Measurements from ENCODE around the gene AGPAT3.

Gene AGPAT3

GRCh38 chr21:43958364-43959158 is 93.5 kb downstream of the AGPAT3 start:
- no peak for DNase-seq

- DNase-seq: no peak
Observed at GRCh38 chr21:43959231-43960116, 94.5 kb downstream of the AGPAT3 start.

DNA sequence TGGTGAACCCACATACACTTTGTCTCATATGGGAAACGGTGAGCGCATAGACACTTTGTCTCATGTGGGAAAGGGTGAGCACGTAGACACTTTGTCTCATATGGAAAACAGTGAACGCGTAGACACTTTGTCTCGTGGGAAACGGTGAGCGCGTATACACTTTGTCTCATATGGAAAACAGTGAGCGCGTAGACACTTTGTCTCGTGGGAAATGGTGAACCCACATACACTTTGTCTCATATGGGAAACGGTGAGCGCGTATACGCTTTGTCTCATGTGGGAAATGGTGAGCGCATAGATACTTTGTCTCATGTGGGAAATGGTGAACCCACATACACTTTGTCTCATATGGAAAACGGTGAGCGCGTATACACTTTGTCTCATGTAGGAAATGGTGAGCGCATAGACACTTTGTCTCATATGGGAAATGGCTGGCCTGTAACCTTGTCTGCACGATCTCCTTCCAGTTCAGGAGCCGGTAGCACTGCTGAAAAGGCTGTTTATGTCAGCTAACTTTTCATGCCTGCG is 96.4 kb downstream of the AGPAT3 start:
- DNase-seq: no peak

GRCh38 chr21:43965911-43966585 is 101.0 kb downstream of the AGPAT3 start:
- no peak for DNase-seq

DNA sequence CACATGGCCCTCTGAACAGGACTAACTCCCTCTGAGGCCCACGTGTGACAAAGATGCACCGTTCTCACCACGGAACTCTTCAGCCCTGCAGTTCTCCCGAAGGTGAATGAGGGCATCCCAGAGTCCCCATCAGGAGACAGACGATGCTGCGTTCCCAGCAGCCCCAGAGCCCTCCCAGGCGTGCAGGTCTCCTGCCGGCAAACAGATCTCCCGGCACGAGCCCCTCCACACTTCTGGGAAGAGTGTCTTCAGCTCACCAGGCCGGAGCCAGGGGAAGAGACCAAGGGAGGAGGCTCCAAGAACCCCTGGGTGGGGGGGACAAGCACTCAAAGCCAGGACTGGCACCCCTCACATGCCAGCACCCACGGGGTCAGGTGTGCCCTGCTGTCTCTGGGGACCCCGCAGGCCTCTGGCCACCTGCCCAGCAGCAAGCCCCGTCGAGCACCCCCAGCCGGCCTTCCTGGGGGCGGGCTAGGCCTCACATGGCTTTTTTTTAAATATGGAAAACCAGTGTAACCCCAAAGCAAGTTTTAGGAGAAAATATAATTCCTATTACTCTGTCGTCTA is 102.0 kb downstream of the AGPAT3 start:
- DNase-seq: no peak

- no peak for DNase-seq
Observed at GRCh38 chr21:43967981-43968380, 103.0 kb downstream of the AGPAT3 start.

GRCh38 chr21:43968410-43969114 is 103.5 kb downstream of the AGPAT3 start:
- no peak for DNase-seq

DNA sequence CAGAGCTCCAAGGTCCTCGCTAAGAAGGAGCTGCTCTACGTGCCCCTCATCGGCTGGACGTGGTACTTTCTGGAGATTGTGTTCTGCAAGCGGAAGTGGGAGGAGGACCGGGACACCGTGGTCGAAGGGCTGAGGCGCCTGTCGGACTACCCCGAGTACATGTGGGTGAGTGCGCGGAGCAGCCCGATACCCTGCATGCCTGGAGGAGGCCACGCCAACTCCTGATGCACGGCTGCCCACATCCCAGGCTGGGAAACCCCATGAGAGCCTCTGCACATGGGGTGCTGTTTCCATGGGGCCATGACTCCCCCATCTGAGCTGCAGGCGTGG is 104.1 kb downstream of the AGPAT3 start:
- DNase-seq: no peak

DNA sequence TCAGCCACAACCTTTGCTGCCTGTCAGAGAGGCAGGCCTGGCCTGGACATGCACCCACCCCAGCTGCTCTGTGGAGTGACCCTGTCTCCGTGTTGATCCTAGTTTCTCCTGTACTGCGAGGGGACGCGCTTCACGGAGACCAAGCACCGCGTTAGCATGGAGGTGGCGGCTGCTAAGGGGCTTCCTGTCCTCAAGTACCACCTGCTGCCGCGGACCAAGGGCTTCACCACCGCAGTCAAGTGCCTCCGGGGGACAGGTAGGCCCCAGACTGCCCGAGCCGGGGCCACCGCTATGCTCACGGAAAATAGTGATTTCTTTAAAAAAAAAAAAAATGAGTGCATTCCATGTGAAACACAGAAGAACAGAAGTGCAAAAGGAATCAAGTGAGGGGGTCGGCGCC is 105.5 kb downstream of the AGPAT3 start:
- DNase-seq: no peak

DNA sequence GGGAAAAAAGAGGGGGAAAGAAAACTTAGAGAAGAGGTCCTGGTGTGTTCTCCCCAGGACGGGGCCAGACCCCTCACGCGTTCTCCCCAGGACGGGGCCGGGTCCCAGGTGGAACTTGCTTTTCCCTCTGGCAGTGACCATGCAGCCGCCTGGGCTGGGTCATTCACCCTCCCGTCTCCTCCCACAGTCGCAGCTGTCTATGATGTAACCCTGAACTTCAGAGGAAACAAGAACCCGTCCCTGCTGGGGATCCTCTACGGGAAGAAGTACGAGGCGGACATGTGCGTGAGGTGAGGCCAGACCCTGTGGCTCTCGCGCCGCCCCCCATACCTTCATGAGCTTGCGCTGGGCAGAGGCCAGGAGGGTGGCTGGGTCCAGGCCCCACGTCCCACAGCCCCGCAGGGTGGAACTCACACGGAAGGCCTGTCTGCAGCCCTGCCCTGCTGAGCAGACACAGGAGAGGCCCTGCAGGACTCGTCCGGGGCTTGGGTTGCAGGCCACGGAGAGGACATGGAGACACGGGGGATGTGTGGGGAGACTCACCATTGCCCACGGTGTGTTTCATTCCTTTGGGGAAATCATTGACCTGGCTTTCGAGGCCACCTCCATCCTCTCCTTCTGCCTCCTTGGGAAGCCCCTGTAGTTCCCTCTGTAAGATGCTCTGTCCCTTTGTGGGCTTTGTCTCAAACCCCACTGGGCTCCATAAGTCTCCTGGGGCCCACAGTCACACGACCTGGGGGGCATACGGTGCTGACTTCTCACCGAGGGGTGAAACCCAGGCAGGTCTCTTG is 106.4 kb downstream of the AGPAT3 start:
- DNase-seq: no peak

- no peak for DNase-seq
Observed at GRCh38 chr21:43971992-43972255, 106.9 kb downstream of the AGPAT3 start.

GRCh38 chr21:43972850-43973633 is 108.0 kb downstream of the AGPAT3 start:
- DNase-seq: no peak

- no peak for DNase-seq
Observed at GRCh38 chr21:43973634-43973955, 108.6 kb downstream of the AGPAT3 start.

GRCh38 chr21:43974791-43975468 is 109.9 kb downstream of the AGPAT3 start:
- DNase-seq: no peak

GRCh38 chr21:43975469-43976098 is 110.6 kb downstream of the AGPAT3 start:
- peak; percentile 23 for DNase-seq

DNA sequence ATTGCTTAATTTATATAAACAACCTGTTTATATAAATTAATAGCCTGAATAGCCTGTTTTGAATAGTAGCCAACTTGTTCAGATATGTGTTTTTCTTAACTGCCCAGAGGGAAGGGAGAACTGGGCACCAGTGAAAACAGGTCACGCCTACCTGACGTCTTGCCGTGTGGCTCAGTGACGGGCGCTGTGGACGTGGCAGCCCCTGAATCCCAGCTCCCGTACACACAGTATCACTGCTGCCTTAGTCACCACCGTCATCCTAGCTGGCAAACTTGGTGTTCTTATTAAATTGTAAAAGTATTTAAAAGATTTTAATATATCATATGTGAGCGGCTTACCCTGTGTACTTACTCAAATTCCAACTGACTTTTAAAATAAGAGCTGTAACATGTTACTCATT is 111.6 kb downstream of the AGPAT3 start:
- no peak for DNase-seq

DNA sequence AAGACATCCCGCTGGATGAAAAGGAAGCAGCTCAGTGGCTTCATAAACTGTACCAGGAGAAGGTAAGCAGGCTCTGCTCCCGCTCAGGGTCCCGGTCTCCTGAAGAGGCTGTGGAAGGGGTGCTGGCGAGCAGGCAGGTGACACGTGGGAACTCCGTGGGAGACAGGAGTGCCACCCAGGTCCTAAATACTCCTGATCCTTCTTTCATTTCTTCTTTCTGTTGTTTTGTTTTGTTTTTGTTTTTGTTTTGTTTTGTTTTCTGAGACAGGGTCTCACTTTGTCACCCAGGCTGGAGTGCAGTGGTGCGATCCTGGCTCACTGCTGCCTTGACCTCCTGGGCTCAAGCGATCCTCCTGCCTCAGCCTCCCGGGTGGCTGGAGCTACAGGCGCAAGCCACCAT is 113.0 kb downstream of the AGPAT3 start:
- no peak for DNase-seq

DNA sequence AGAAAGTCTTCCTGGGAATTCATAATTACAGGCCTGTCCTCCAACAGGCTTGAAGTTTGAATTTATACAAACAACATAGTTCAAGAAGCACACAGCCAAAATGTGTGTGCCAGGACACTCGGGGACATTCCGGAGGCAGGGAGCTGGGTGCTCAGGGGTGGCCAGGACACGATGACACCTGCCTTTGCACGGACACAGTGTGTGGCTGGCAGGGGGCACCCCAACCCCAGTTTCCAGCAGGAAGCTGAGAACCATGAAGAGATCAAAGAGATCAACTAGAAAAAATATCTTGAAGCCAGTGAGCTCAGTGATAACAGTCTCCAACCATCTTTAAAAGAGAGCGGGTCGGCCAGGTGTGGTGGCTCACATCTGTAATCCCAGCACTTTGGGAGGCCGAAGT is 114.6 kb downstream of the AGPAT3 start:
- DNase-seq: no peak

DNA sequence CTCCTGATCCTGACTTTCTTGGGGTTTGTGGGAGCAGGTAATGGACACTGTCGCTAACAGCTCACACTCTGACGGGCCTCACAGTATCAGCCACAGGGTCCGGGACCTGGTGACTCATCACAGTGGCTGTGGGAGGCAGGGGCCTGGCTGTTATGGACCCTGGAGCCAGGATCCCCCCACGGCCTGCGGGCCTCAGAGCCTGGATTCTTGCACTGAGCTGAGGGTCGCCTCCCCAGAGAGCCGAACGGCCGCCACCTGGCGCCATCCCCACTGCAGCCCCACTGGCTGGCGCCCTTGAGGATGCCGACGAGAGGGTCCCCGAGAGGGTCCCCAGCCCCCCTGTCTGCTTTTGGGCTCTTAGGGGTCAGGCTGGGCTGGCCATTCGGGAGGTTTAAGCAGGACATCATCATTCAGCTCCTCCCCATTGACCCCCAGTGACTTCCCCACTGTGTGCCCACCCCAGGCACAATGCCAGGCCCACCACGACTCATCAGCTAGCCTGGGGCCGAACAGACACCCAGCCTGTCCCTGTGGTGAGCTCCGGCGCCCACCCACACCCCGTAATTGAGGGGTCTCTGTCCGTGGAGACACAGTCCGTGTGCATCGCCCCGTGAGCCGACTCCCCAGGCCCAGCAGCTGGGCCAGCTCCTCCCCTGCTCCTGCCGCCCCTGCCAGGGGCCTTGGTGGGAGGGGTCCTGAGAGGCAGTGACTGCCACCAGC is 116.3 kb downstream of the AGPAT3 start:
- no peak for DNase-seq

- DNase-seq: no peak
Observed at GRCh38 chr21:43981871-43982210, 116.8 kb downstream of the AGPAT3 start.

Measured in NCI-H748 treated with DMSO at 0.1 percent for 48 hours (cell line).